SK-N-MC (cell line): ENCODE data around the gene SPRR1A.

ENCODE experiments used
- EZH2 ChIP-seq: fragments of 200-600 bp; sonication (generic); IDR thresholded peaks from one replicate; pipeline ENCODE4 v1.6.1; 2017; ENCODE audit warnings: antibody characterized with exemption
- POLR2AphosphoS5 ChIP-seq: IDR thresholded peaks from 2 replicates; pipeline ENCODE4 v1.6.1; 2012; ENCODE audit warnings: mild to moderate bottlenecking, low read depth, low read length, borderline replicate concordance

GRCh38 chr1:153024413-153024812 is 40.5 kb downstream of the SPRR1A start:
- TF ChIP-seq EZH2: no peak
- TF ChIP-seq POLR2AphosphoS5: no peak
